ENCODE data around the gene EIF2B4. TPM values are rescaled to one million over a fixed set of nuclear protein-coding genes. Genes with fewer than 3 reads are reported as not detected.
A peak's percentile ranks its signal among the peaks of the same experiment; 100 is the strongest.
"Not testable (repeated sequence)": the region's sequence is repeated elsewhere in the genome, so short reads cannot be mapped to it uniquely, and the experiment has no call there.

The EIF2B4 gene
- polyA plus RNA-seq, 1 donor from 2014 or later: 35.0 TPM

- Mint-ChIP-seq H3K9me3 (no peaks in the 10 kb centered on the region), H3K27me3 (no peaks in the 10 kb centered on the region), H3K4me1 (peaks cover 17 to 26% (median 25%) of the 10 kb centered on the region in 3 donors), H3K36me3 (peaks cover 4% of the 10 kb centered on the region), H3K27ac (peak overlapping the region; percentile 71 to 95 (median 91)), H3K4me3 (peak overlapping the region; percentile 84 to 100 (median 95))
These were observed 590 bp downstream of the EIF2B4 start for GRCh38 chr2:27369471-27370025.

DNA sequence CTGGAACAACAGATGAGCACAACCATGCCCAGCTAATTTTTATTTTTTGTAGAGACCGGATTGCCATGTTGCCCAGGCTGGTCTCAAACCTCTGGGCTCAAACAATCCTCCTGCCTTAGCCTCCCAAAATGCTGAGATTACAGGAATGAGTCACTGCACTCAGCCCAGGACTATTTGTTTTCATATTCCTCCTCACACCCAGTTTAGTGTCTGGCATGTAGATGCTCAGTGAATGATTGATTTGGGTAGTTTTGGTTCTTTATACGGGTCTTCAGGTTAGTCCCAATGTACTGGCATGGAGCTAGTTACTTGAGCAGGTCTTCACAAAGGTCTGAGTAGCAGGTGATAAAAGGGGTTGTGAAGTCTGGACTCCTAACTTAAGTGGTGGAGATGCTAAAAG lies 6.2 kb downstream of the EIF2B4 start:
- peaks cover 0 to 7% (median 3%) of the 10 kb centered on the region in 3 donors for H3K4me1 Mint-ChIP-seq
- peak overlapping the region in 2 of 3 donors; percentile 63 to 65 for H3K27ac Mint-ChIP-seq
- H3K27me3 Mint-ChIP-seq: no peaks in the 10 kb centered on the region
- H3K9me3 Mint-ChIP-seq: no peaks in the 10 kb centered on the region
- peaks cover 3% of the 10 kb centered on the region for H3K36me3 Mint-ChIP-seq
- H3K4me3 Mint-ChIP-seq: peak overlapping the region in 1 of 4 donors; percentile 43

DNA sequence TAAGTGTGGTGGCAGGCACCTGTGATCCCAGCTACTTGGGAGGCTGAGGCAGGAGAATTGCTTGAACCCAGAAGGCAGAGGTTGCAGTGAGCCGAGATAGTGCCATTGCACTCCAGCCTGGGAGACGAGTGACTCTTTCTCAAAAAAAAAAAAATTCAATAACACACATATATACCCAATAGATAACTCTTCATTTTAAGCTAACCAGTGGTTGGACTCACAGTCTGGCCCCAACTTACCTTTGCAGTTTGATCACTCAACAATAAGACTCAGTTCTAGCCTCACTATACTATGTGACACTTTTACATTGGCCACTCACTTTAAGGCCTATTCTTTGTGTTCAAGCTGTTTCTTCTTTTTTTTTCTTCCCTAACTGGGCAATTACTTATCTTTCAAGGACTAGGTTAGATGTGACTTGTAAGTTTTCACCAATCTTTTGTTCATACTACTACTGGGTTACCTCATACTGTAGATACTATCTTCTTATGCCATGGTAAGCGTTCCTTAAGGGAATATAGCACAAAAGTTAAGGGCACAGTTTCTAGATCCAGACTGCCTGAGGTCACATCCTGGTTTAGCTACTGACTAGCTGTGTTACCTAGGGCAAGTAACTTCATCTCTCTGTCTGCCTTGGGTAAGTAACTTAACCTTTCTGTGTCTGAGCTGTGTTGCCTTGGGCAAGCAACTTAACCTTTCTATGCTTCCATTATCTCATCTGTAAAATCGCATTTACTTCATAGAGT lies 7.3 kb downstream of the EIF2B4 start:
- peak overlapping the region in 1 of 4 donors; percentile 19 for H3K4me3 Mint-ChIP-seq
- H3K27me3 Mint-ChIP-seq: no peaks in the 10 kb centered on the region
- H3K36me3 Mint-ChIP-seq: peaks cover 3% of the 10 kb centered on the region
- peaks cover 4 to 8% (median 7%) of the 10 kb centered on the region in 3 donors for H3K4me1 Mint-ChIP-seq
- no peaks in the 10 kb centered on the region for H3K9me3 Mint-ChIP-seq
- no peak overlapping the region for H3K27ac Mint-ChIP-seq

GRCh38 chr2:27356382-27357181 lies 13.6 kb downstream of the EIF2B4 start, which contains the start of gene GTF3C2:
TSS of gene GTF3C2 (minus strand) at chr2:27356764. CDS start at chr2:27343554, 13,210 bp downstream.
- Mint-ChIP-seq H3K27ac (peak within 1 kb of the TSS; percentile 95 to 99 (median 98)), H3K4me1 (peaks cover 34 to 44% (median 41%) of the 10 kb centered on the region in 3 donors), H3K4me3 (peak within 1 kb of the TSS; percentile 95 to 99 (median 98)), H3K36me3 (no peaks in the 10 kb centered on the region), H3K27me3 (no peaks in the 10 kb centered on the region), H3K9me3 (no peaks in the 10 kb centered on the region)

GRCh38 chr2:27356056-27356381 lies 14.1 kb downstream of the EIF2B4 start:
- Mint-ChIP-seq H3K4me1 (peaks cover 37 to 46% (median 44%) of the 10 kb centered on the region in 3 donors), H3K27ac (peak overlapping the region; percentile 95 to 99 (median 98)), H3K9me3 (no peaks in the 10 kb centered on the region)

DNA sequence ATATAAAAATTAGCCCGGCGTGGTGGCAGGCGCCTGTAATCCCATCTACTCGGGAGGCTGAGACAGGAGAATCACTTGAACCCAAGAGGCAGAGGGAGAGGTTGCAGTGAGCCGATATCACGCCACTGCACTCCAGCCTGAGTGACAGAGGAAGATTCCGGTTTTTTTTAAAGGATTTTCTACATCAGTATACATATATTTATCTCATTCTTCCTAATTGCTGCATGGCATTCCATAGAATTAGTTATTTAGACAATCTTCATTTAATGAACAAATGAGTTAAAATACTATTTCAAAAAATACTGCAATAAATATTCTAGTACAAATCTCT lies 15.6 kb downstream of the EIF2B4 start:
- peak overlapping the region in 3 of 4 donors; percentile 10 to 98 (median 60) for H3K4me3 Mint-ChIP-seq
- peaks cover 44 to 51% (median 50%) of the 10 kb centered on the region in 3 donors for H3K4me1 Mint-ChIP-seq
- H3K27me3 Mint-ChIP-seq: no peaks in the 10 kb centered on the region
- H3K27ac Mint-ChIP-seq: peak overlapping the region in 1 of 3 donors; percentile 65
- H3K36me3 Mint-ChIP-seq: peaks cover 3% of the 10 kb centered on the region
- H3K9me3 Mint-ChIP-seq: no peaks in the 10 kb centered on the region

More at GRCh38 chr2:27356056-27356381, 14.1 kb downstream of the EIF2B4 start:
- no peaks in the 10 kb centered on the region for H3K36me3 Mint-ChIP-seq
- H3K4me3 Mint-ChIP-seq: peak overlapping the region; percentile 95 to 99 (median 98)
- no peaks in the 10 kb centered on the region for H3K27me3 Mint-ChIP-seq

- peak overlapping the region in 1 of 3 donors; percentile 65 for H3K27ac Mint-ChIP-seq
- peaks cover 3% of the 10 kb centered on the region for H3K36me3 Mint-ChIP-seq
- peaks cover 46 to 51% (median 50%) of the 10 kb centered on the region in 3 donors for H3K4me1 Mint-ChIP-seq
- H3K27me3 Mint-ChIP-seq: no peaks in the 10 kb centered on the region
- no peaks in the 10 kb centered on the region for H3K9me3 Mint-ChIP-seq
- H3K4me3 Mint-ChIP-seq: peak overlapping the region in 2 of 4 donors; percentile 10 to 60
These were observed 16.2 kb downstream of the EIF2B4 start for GRCh38 chr2:27353762-27354596.

DNA sequence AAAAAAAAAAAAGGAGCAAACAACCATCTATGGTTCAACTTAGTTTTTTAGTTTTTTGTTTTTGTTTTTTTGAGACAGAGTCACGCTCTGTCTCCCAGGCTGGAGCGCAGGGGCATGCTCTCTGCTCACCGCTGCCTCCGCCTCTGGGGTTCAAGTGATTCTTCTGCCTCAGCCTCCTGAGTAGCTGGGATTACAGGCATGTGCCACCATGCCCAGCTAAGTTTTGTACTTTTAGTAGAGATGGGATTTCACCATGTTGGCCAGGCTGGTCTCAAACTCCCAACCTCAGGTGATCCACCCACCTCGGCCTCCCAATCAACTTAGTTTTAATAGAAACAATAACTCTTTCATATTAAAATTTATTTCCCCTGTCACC lies 16.8 kb downstream of the EIF2B4 start:
- peaks cover 43 to 50% (median 50%) of the 10 kb centered on the region in 3 donors for H3K4me1 Mint-ChIP-seq
- H3K27me3 Mint-ChIP-seq, H3K36me3 Mint-ChIP-seq, H3K27ac Mint-ChIP-seq, H3K4me3 Mint-ChIP-seq, H3K9me3 Mint-ChIP-seq: not testable (repeated sequence)

- peaks cover 3% of the 10 kb centered on the region for H3K36me3 Mint-ChIP-seq
- no peak overlapping the region for H3K27ac Mint-ChIP-seq
- peak overlapping the region in 2 of 4 donors; percentile 5 to 34 for H3K4me3 Mint-ChIP-seq
- H3K9me3 Mint-ChIP-seq: no peaks in the 10 kb centered on the region
- H3K4me1 Mint-ChIP-seq: peaks cover 37 to 47% (median 43%) of the 10 kb centered on the region in 3 donors
- no peaks in the 10 kb centered on the region for H3K27me3 Mint-ChIP-seq
These were observed 18.1 kb downstream of the EIF2B4 start for GRCh38 chr2:27351802-27352598.

DNA sequence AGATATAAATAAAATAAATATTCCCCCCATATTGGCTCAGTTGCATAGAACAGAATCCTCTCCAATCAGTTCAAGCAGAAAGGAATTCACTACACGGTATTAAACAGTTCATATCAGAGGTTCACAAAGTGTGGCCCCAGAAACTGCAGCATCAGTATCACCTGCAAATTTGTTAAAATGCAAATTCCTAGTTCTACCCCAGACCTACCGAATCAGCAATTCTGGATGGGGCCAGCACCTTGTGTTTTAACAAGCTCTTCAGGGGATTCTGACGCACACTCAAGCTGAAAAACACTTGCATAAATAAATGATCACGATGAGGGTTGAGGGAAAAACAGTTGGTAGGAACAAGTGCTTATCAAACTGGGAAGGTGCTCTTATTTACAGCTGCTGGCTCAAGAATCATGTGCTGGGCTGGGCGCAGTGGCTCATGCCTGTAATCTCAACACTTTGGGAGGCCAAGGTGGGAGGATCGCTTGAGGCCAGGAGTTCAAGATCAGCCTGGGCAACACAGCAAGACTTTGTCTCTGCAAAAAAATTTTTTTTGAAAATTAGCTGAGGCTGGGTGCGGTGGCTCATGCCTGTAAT lies 19.9 kb downstream of the EIF2B4 start:
- peaks cover 31 to 36% (median 33%) of the 10 kb centered on the region in 3 donors for H3K4me1 Mint-ChIP-seq
- H3K9me3 Mint-ChIP-seq: no peaks in the 10 kb centered on the region
- no peaks in the 10 kb centered on the region for H3K27me3 Mint-ChIP-seq
- H3K36me3 Mint-ChIP-seq: peaks cover 3% of the 10 kb centered on the region
- no peak overlapping the region for H3K4me3 Mint-ChIP-seq
- peak overlapping the region in 1 of 3 donors; percentile 39 for H3K27ac Mint-ChIP-seq

DNA sequence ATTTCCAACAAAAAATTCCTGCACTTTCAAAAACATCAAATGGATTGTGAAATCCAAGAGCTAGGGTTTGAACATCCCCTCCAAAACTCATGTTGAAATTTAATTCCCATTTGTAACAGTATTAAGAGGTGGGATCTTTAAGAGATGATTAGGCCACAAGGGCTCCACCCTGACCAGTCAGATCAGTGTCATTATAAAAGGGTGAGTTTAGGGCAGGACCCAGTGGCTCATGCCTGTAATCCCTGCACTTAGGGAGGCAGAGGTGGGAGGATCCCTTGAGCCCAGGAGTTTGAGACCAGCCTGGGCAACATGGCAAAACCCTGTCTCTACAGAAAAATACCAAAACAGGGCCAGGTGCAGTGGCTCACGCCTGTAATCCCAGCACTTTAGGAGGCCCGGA lies 22.5 kb downstream of the EIF2B4 start:
- Mint-ChIP-seq H3K4me3 (no peak overlapping the region), H3K4me1 (peaks cover 18 to 30% (median 26%) of the 10 kb centered on the region in 3 donors), H3K27ac (peak overlapping the region in 1 of 3 donors; percentile 57), H3K27me3 (no peaks in the 10 kb centered on the region), H3K36me3 (peaks cover 3% of the 10 kb centered on the region), H3K9me3 (no peaks in the 10 kb centered on the region)

GRCh38 chr2:27336173-27336572 lies 34.0 kb downstream of the EIF2B4 start:
- Mint-ChIP-seq H3K27me3 (no peaks in the 10 kb centered on the region), H3K36me3 (peaks cover 14% of the 10 kb centered on the region), H3K4me3 (no peak overlapping the region), H3K27ac (no peak overlapping the region), H3K9me3 (no peaks in the 10 kb centered on the region), H3K4me1 (no peaks in the 10 kb centered on the region)

DNA sequence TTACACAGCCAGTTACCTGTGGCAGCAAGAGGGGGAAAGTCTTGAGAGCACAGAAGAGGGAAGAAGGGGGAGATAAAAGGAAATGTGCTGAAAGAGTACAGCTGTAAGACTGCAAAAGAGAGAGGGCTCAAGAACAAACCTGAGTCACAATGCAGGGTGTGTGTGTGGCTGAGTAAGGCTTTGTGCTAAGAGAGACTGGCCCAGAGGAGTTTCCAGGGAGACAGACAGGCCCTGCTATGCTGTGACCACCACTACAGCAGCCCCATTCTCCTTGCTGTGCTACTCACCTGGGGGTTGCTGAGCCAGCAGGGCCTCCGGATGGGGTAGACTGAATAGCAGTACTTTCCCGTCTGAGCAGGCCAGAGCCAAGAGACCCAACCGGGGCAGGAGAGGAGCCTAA lies 34.8 kb downstream of the EIF2B4 start:
- no peak overlapping the region for H3K4me3 Mint-ChIP-seq
- H3K4me1 Mint-ChIP-seq: no peaks in the 10 kb centered on the region
- H3K27ac Mint-ChIP-seq: no peak overlapping the region
- H3K9me3 Mint-ChIP-seq: no peaks in the 10 kb centered on the region
- no peaks in the 10 kb centered on the region for H3K27me3 Mint-ChIP-seq
- peaks cover 12% of the 10 kb centered on the region for H3K36me3 Mint-ChIP-seq

Data from IgD-negative memory B cell (primary cell).